GM18907 (cell line): ENCODE data around the gene F5.

Experiments used
- ATAC-seq: cut with Tn5 transposase; IDR thresholded peaks from one replicate; pipeline ENCODE4 v1.9.1; 2021; ENCODE audit warnings: mild to moderate bottlenecking, moderate library complexity; ENCODE audit not compliant: unreplicated experiment

The F5 gene

DNA sequence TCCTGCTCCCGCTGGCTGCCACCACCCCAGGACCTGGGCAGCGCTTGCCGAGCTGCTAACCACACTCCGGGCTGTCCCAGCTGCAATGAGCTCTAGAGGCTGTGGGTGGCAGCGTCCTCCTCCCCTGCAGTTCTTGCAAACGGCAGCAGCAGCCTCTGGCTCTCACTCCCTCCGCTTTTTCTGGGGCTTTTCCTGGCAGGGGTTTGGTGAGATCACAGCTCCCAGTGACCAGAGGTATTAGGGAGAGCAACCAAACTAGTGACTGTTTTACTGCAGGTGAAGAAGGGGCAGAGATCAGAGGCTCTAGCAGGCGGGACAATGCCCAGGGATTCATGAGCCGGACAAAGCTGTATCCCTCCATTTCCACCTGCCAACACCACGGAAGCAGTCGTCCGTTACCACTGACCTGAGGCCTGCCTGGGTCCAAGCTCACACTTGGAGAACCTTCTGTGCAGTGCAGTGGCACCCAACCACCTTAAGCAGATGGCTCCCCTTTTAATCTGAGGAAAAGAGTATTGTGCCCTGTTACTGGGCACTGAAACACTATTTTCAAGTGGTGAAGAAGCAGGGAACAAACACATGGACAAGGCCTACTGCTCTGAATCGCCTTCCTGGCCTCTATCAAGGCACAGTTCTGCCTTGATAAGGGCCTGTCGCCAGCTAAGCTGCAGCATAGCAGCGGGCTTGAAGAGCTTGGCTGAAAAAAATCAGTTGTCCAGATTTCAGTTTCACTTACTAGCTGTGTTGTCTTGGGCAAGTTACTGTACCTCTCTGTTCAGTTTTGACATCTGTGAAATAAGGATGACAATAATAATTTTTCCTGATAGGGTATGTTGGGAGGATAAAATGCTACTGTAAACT lies at the start of gene F5:
F5 (minus strand) TSS at position 87 of the 861 bp plus-strand sequence. CDS start 95 bp downstream, outside the sequence.
- peak; percentile 95 for ATAC-seq

DNA sequence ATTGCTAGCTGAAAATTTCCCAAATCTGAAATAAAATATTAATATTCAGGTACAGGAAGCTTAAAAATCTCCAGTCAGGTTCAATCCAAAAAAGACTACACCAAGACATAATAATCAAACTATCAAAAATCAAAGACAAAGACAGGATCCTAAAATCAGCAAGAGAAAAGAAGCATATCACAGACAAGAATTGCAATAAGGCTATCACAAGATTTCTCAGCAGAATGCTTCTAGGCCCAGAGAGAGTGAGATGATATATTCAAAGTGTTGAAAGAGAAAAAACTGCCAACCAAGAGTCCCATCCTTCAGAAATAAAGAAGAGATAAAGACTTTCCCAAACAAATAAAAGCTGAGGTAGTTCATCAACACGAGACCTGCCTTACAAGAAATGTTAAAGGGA lies 48.6 kb upstream of the F5 start:
- no peak for ATAC-seq

DNA sequence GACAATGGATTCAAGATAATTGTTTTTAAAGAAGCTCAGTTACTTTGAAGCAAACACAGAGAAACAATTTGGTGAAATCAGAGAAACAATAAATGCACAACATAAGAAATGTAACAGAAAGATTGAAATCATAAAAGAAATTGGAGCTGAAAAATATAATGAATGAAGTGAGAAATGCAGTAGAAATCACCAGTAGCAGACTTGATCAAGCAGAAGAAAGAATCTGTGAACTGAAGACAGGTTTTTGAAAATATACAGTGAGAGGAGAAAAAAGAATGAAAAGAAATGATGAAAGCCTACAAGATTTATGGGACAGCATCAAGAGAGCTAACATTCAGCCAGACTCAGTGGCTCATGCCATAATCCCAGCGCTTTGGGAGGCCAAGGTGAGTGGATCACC lies 47.9 kb upstream of the F5 start:
- no peak for ATAC-seq

DNA sequence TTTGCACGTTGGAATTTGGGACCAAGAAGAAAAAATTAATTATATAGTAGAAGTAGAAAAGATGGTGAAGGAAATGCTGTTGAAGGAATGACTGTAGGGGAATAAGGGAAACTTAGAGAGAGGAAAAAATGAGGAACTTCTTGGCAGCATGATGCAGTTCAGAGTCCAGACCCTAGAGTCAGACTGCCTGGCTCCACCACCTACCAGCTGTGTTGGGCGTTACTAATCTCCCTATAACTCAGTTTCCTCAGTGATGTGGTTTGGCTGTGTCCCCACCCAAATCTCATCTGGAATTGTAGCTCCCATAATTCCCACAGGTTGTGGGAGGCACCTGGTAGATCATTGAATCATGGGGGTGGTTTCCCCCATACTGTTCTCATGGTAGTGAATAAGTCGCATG lies 45.0 kb upstream of the F5 start:
- no peak for ATAC-seq

GRCh38 chr1:169630006-169630405 lies 43.7 kb upstream of the F5 start, which contains the start of gene SELP:
Gene SELP, minus strand, starts transcription at chr1:169630124. Its CDS starts 50 bp downstream, at chr1:169630074.
- ATAC-seq, result no peak

- ATAC-seq, result no peak
These were observed 38.6 kb upstream of the F5 start for GRCh38 chr1:169624912-169625311.

DNA sequence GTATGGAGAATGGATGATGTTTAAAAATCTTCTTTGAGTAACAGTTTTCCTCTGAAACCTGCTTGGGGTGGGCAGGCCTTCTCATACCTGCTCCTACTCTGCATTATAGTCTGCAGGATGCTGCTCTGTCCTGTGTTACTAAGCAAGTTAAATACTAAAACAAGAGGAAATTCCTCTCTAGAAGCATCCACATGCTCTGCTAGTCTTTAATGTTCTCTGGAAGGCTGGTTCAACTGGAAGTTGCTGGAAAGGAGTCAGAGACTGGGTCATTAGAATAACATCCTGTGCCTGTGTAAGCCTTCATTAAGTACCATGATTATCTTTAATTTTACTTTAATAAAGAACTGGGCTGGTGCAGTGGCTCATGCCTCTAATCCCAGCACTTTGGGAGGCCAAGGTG lies 37.8 kb upstream of the F5 start:
- ATAC-seq, result no peak

GRCh38 chr1:169623132-169623926 lies 37.0 kb upstream of the F5 start:
- no peak for ATAC-seq

DNA sequence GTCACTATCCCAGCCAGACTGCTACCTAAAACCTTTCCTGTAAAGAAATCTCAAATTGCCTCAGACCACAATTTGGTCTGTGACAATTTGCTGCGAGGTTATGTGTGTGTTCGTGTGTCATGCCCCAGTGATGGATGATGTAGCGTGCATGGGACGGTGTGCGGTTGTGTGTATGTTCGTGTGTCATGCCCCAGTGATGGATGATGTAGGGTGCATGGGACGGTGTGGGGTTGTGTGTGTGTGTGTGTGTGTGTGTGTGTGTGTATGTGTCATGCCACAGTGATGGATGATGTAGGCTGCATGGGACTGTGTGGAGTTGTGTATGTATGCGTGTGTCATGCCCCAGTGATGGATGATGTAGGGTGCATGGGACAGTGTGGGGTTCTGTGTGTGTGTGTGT lies 34.3 kb upstream of the F5 start:
- ATAC-seq, result no peak

GRCh38 chr1:169618367-169618766 lies 32.1 kb upstream of the F5 start:
- no peak for ATAC-seq

- ATAC-seq, result no peak
These were observed 29.5 kb upstream of the F5 start for GRCh38 chr1:169615803-169616202.

- ATAC-seq, result no peak
These were observed 24.6 kb upstream of the F5 start for GRCh38 chr1:169610858-169611257.

GRCh38 chr1:169610108-169610507 lies 23.8 kb upstream of the F5 start:
- no peak for ATAC-seq

DNA sequence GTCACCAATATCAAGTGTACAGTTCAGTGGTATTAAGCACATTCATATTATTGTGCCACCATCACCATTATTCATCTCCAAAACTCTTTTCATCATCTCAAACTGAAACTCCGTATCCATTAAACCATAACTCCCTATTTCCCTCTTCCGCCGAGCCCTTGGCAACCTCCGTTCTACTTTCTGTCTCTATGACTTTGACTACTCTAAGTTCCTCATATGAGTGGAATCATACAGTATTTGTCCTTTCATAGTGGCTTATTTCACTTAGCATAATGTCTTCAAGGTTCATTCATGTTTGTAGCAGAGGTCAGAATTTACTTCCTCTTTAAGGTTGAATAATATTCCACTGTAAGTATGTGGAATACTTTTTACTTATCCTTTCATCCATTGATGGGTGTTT lies 21.9 kb upstream of the F5 start:
- ATAC-seq, result no peak

DNA sequence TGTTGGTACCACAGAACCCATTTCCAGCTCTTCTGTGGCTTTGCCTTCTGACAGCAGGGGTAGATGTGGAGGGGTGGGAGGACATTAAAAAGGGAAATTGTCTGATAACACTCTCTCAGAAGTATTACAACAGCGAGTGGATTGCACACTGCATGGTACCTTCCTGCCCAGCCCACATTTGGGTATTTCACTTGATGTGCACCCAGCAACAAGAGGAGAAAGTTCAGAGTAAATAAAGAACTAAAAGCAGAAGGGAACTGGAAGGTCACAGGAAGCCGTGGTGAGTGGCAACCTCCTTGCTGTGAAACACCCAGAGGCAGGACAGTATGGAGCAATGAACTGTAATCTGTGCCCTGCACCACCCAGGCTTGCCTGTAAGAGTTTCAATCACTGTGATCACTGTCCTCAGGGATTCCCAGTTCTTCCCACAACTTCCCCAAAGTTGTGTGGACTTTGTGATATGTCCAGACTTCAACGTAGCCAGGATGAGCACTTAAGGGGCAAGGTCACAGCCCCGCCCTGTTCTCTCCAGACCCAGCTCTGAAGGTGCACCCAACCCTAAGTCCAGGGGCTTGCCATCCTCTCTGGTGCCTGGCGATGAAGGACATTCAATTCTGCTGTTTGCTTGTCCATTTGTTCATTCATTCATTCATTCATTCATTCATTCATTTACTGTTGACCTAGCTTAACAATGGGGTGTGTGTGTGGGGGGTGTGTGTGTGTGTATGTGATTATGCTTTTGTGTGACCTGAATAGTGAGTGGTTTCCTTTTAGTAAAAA lies 18.7 kb upstream of the F5 start:
- ATAC-seq, result peak; percentile 81

DNA sequence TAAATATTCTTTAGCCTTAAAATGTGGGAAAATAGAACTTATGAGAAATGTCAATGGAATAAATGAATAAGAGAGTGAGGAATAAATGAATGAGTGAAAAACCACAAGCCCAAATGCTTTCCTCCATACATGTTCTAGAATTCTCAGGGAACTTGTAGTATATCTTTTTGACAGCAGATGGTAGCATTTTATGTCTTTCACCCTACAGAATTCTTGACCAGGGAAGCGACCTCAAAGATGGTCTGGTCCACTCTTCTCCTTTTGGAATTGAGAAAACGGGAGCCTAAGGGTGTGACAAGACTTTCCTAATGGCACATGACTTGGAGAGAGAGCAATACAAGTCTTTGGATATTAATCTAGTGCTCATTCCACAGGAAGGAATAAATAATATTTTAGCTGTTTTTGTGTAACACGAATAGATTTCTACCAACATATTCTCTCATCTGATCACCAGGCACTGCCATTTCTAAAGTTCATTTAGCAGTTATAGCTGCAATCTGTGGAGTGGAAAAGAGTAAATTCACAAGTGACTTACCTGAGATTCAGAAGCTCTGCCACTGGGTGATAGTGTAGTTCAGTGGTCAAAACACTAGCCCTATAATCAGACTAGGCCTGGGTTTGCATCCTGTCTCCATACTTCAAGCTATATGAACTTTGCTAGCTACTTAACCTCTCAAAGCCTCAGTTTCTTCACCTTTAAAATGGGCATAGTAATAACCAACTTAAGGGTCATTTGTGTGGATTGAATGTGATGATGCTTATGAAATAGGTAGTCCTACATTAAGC lies 15.0 kb upstream of the F5 start:
- ATAC-seq, result peak; percentile 42

DNA sequence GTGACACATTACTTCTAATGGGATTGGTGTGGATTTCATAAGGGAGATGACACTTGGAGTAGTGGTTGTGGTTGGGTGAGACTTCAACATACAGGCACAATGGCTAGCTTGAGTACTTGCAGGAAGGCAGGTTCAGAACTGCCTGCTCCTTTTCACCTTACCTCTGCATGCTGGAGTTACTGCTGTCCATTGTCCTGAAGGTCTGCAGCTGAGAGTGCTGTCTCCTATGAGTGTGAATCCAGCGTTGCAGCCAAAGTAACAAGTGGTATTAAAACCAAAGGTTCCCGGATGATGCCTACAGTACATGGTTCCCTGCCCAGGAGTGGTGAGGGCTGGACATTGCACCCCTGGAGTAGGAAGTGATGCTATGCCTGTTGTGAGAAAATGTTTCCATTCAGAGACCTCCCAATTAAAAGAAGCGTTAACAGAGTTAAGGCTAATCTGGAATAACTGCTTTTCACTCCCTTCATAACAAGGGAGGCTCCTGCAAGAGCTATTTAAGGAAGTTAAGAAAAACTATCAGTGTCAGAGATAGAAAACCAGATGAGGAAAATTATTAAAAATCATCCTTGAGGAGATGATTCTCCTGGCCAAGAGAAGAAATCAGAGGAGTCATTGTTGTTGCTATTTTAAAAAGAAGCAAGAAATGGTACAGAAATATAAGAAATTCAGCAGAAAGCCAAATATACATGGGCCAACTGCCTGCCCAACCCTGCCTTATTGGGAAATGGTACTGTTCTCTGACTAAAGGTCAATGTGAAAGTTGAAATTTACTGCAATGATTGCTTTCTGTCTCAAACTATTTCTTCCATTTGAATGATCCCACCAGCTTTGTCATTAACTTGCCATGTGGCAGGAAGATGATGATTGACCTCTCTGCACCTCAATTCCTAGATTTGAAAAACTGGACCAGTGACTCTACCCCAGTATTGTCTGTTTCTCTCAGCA lies 9.8 kb upstream of the F5 start:
- ATAC-seq, result no peak

GRCh38 chr1:169594391-169594790 lies 8.1 kb upstream of the F5 start:
- ATAC-seq, result peak; percentile 82

DNA sequence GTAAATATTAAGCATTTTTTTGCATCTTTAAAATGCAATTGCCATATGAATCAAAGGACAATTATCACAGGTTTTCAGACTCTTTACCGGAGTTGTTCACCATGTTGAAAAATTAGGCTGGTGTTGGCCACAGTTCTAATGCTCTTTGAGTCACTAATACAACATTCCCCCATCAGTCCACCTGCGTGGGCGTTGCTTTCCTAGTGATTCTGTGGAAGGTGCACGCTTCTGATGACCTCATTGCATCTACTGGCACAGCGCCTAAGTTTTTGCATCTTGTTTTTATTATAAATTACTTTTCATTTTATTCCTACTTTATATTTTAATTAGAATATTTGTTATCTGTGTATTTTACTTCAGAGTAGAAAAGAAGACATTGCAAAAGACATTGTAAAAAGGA lies 4.7 kb upstream of the F5 start:
- ATAC-seq, result no peak
